Chondrocyte (in vitro differentiated cells): ENCODE results near the gene DNM1L. TPM values are rescaled to one million over a fixed set of nuclear protein-coding genes. Genes with fewer than 3 reads are reported as not detected.

Experiments
- DNase-seq: peaks from one replicate; pipeline ENCODE4 v3.0.0; 2021; ENCODE audit warnings: mixed read lengths, low spot score
- H3K27ac Mint-ChIP-seq: one replicate; pipeline ENCODE4 v1.8.0; 2021; ENCODE audit warnings: mild to moderate bottlenecking, moderate library complexity, mixed read lengths; ENCODE audit not compliant: unreplicated experiment
- H3K27me3 Mint-ChIP-seq: 2 replicates; pipeline ENCODE4 v1.8.0; 2021; ENCODE audit warnings: low read depth, mixed read lengths
- H3K36me3 Mint-ChIP-seq: 2 replicates; pipeline ENCODE4 v1.8.0; 2021; ENCODE audit warnings: low read depth, mixed read lengths
- H3K4me1 Mint-ChIP-seq: 2 replicates; pipeline ENCODE4 v1.8.0; 2021; ENCODE audit warnings: low read depth, mild to moderate bottlenecking, mixed read lengths
- H3K4me3 Mint-ChIP-seq: one replicate; pipeline ENCODE4 v1.8.0; 2021; ENCODE audit warnings: mild to moderate bottlenecking, moderate library complexity, mixed read lengths; ENCODE audit not compliant: unreplicated experiment
- H3K9me3 Mint-ChIP-seq: 2 replicates; pipeline ENCODE4 v1.8.0; 2021; ENCODE audit warnings: low read depth, mixed read lengths
- total RNA-seq: library from RNA; stranded (reverse); gene quantifications from 3 replicates; pipeline ENCODE4 v1.2.1, GENCODE V29; 2021
- TF ChIP-seq, protein P1 (sequence below): fragments of 200-600 bp; sonication (generic); IDR thresholded peaks from 2 replicates; pipeline ENCODE4 v1.5.0; 2021; ENCODE audit warnings: antibody characterized with exemption, mild to moderate bottlenecking, moderate library complexity

The DNM1L gene
- total RNA-seq, 1 donor from 2014 or later = 67.0 TPM

DNA sequence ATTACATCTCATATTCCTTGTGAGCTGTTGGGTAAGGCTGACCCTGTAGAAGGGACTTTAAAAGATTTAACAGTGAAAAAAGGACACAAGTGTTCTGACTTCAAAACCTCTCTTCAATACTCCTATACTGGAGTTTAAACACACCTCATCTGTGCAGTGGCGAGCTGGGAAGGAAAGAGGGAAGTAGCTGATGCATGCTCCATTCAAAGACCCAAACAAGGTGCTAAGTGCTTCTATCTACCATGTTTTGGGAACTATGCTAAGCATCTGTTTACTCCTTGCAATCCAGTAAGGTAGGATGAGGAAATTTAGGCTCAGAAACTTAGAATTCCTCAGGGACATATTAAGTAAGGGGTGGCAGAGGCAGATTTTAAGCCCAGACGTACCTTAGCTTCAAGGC, 16.4 kb upstream of the DNM1L start:
- DNase-seq = no peak
- no peaks in the 10 kb centered on the region for H3K36me3 Mint-ChIP-seq
- no peaks in the 10 kb centered on the region for H3K27me3 Mint-ChIP-seq
- H3K9me3 Mint-ChIP-seq = no peaks in the 10 kb centered on the region
- no peak overlapping the region for H3K27ac Mint-ChIP-seq
- H3K4me3 Mint-ChIP-seq = no peak overlapping the region
- H3K4me1 Mint-ChIP-seq = peaks cover 10% of the 10 kb centered on the region
- TF ChIP-seq, protein P1, sequence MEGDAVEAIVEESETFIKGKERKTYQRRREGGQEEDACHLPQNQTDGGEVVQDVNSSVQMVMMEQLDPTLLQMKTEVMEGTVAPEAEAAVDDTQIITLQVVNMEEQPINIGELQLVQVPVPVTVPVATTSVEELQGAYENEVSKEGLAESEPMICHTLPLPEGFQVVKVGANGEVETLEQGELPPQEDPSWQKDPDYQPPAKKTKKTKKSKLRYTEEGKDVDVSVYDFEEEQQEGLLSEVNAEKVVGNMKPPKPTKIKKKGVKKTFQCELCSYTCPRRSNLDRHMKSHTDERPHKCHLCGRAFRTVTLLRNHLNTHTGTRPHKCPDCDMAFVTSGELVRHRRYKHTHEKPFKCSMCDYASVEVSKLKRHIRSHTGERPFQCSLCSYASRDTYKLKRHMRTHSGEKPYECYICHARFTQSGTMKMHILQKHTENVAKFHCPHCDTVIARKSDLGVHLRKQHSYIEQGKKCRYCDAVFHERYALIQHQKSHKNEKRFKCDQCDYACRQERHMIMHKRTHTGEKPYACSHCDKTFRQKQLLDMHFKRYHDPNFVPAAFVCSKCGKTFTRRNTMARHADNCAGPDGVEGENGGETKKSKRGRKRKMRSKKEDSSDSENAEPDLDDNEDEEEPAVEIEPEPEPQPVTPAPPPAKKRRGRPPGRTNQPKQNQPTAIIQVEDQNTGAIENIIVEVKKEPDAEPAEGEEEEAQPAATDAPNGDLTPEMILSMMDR = no peak

DNA sequence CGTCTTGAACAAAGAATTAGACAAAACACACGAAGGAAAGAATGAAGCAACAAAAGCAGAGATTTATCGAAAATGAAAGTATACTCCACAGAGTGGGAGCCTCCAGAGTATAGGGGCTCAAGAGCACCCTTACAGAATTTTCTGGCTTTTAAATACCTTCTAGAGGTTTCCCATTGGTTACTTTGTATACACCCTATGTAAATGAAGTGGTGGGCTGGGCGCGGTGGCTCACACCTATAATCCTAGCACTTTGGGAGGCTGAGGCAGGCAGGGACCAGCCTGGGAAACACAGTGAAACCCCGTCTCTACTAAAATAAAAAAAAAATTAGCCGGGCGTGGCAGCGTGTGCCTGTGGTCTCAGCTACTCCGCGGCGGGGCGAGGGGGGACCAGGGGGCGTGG, 13.1 kb upstream of the DNM1L start:
- no peak for DNase-seq
- TF ChIP-seq, protein P1 = no peak
- H3K4me1 Mint-ChIP-seq = no peaks in the 10 kb centered on the region
- H3K4me3 Mint-ChIP-seq = no peak overlapping the region
- H3K9me3 Mint-ChIP-seq = peaks cover 3% of the 10 kb centered on the region
- no peaks in the 10 kb centered on the region for H3K36me3 Mint-ChIP-seq
- H3K27me3 Mint-ChIP-seq = no peaks in the 10 kb centered on the region
- no peak overlapping the region for H3K27ac Mint-ChIP-seq

DNA sequence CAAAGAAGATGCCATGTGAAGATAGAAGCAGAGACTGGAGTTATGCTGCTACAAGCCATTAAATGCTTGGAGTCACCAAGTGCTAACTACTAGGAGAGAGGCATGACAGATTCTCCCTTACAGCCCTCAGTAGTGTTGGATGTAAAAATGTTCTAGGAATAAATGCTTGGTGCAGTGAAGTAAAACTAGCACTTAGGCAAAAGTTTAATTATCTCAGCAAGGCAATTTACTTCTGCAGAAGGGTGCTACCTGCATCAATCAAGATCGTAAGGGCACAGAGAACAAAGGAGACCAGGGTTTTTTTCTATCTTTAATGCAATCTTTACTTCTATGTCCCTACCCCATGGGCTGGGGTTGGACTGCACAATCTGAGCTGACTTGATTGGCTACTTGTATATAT, 9.5 kb upstream of the DNM1L start:
- Mint-ChIP-seq H3K4me3 (no peak overlapping the region), H3K27me3 (no peaks in the 10 kb centered on the region), H3K27ac (no peak overlapping the region), H3K4me1 (no peaks in the 10 kb centered on the region), H3K36me3 (no peaks in the 10 kb centered on the region), H3K9me3 (peaks cover 3% of the 10 kb centered on the region)
- TF ChIP-seq, protein P1 = no peak
- DNase-seq = no peak

DNA sequence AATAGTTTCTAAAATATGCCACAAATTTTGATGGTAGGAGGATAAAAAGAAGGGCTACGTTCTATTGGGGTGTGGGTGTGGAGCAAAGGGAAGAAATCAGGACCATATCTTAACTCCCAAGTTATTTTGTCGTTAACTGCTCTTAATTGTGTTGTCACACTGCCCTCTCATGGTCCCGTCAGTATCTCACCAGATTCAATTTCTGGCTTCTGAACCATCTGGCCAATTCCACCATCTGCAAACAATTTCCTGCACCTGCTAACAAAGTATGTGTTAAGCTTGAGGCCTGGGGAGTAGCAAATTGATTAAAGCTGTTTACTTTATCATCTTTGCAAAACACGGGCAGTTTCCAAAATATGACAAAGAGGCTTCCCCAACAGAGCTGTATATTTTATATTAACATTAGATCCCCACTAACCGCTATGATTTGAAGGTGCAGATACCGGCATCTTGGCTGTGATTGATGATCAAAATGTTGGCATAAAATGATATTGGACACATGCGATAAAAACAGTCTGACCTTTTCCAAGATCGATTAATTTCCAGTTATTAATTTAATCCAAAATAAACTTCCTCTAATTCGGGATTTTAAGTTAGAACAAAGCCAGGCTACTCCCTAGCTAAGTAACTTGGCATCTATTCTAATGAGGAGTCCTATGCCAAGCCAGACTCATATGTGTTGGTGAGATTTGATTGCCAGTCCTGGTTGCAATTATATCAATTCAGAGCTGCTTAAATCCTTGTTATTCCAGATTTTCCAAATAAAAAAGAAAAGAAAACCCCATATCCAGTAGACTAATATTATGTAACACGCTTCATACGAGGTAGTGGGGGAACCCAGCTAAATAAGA, 6.9 kb upstream of the DNM1L start:
- no peak overlapping the region for H3K4me3 Mint-ChIP-seq
- H3K36me3 Mint-ChIP-seq = no peaks in the 10 kb centered on the region
- TF ChIP-seq, protein P1 = peak; percentile 91
- H3K4me1 Mint-ChIP-seq = no peaks in the 10 kb centered on the region
- DNase-seq = no peak
- no peaks in the 10 kb centered on the region for H3K27me3 Mint-ChIP-seq
- peaks cover 3% of the 10 kb centered on the region for H3K9me3 Mint-ChIP-seq
- no peak overlapping the region for H3K27ac Mint-ChIP-seq

DNA sequence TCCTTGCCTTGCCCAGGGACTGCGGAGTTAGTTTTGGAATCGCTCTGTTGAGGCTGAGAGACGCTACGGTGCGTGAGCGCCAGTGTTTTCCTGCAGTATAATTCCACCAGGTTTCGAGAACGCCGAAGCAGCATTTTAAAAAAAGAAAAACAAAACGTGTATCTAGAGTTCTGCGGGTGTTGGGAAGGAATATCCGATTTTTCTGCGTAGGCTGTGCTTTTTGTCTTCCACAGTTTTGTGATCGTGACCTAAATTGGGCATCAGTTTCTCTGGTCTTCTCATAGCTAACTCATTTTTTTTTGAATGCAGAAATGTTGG, 778 bp downstream of the DNM1L start:
- peak overlapping the region; percentile 71 for H3K4me3 Mint-ChIP-seq
- peaks cover 2% of the 10 kb centered on the region for H3K36me3 Mint-ChIP-seq
- TF ChIP-seq, protein P1 = no peak
- H3K27ac Mint-ChIP-seq = peak overlapping the region; percentile 92
- peaks cover 26% of the 10 kb centered on the region for H3K4me1 Mint-ChIP-seq
- no peaks in the 10 kb centered on the region for H3K27me3 Mint-ChIP-seq
- H3K9me3 Mint-ChIP-seq = no peaks in the 10 kb centered on the region
- no peak for DNase-seq
